ENCODE data around the gene CCDC28A.

The CCDC28A gene

GRCh38 chr6:138796771-138797170, 23.2 kb downstream of the CCDC28A start:
- no peak for DNase-seq

- DNase-seq = no peak
Observed at GRCh38 chr6:138797806-138798446, 24.4 kb downstream of the CCDC28A start.

GRCh38 chr6:138800377-138801150, 27.0 kb downstream of the CCDC28A start:
- no peak for DNase-seq

GRCh38 chr6:138803331-138803730, 29.8 kb downstream of the CCDC28A start:
- no peak for DNase-seq

GRCh38 chr6:138803861-138804260, 30.3 kb downstream of the CCDC28A start:
- DNase-seq = no peak

GRCh38 chr6:138805016-138805765, 31.6 kb downstream of the CCDC28A start:
- DNase-seq = peak; percentile 16

GRCh38 chr6:138806889-138807288, 33.3 kb downstream of the CCDC28A start:
- no peak for DNase-seq

- DNase-seq = no peak
Observed at GRCh38 chr6:138809677-138810076, 36.1 kb downstream of the CCDC28A start.

- no peak for DNase-seq
Observed at GRCh38 chr6:138811866-138812265, 38.3 kb downstream of the CCDC28A start.

GRCh38 chr6:138814179-138814834, 40.7 kb downstream of the CCDC28A start:
- DNase-seq = no peak

- DNase-seq = no peak
Observed at GRCh38 chr6:138815221-138815620, 41.7 kb downstream of the CCDC28A start.

GRCh38 chr6:138815797-138816528, 42.4 kb downstream of the CCDC28A start:
- DNase-seq = peak; percentile 71

GRCh38 chr6:138817799-138818198, 44.2 kb downstream of the CCDC28A start:
- peak; percentile 78 for DNase-seq

GRCh38 chr6:138818496-138819194, 45.1 kb downstream of the CCDC28A start:
- no peak for DNase-seq

GRCh38 chr6:138821519-138821918, 48.0 kb downstream of the CCDC28A start:
- no peak for DNase-seq

- DNase-seq = no peak
Observed at GRCh38 chr6:138824482-138825144, 51.0 kb downstream of the CCDC28A start.

GRCh38 chr6:138830248-138830647, 56.7 kb downstream of the CCDC28A start:
- DNase-seq = no peak

GRCh38 chr6:138832182-138832581, 58.6 kb downstream of the CCDC28A start:
- no peak for DNase-seq

- DNase-seq = no peak
Observed at GRCh38 chr6:138833816-138834539, 60.4 kb downstream of the CCDC28A start.

- no peak for DNase-seq
Observed at GRCh38 chr6:138837246-138837645, 63.7 kb downstream of the CCDC28A start.

All from EL (cell line).